ENCODE results near the gene SCYL2.
"Not testable (repeated sequence)": the region's sequence is repeated elsewhere in the genome, so short reads cannot be mapped to it uniquely, and the experiment has no call there.

- not testable (repeated sequence) for TF ChIP-seq EZH2phosphoT487 (IDR thresholded peaks at IDR 0.05; ENCODE audit: borderline replicate concordance, low read length); CTCF (IDR thresholded peaks at IDR 0.05; ENCODE audit: low read depth, low read length, poor library complexity, severe bottlenecking)
These were observed 44.8 kb upstream of the SCYL2 start for GRCh38 chr12:100222173-100222572.

Data from DOHH2 (cell line).